Stimulated activated CD4-positive, alpha-beta T cell treated with anti-CD3 and anti-CD28 coated beads, Interleukin-2, amount 100 ng/mL, for 24 hours (primary cell): ENCODE data around the gene GREB1.

Source experiments
- DNase-seq, 2 donors: peaks; one replicate each; pipeline ENCODE4 v3.0.0-alpha.2; 2020

The GREB1 gene

GRCh38 chr2:11560806-11561205, 27.0 kb downstream of the GREB1 start:
- no peak for DNase-seq

- no peak for DNase-seq
Observed at GRCh38 chr2:11562011-11562410, 28.2 kb downstream of the GREB1 start.

- DNase-seq = no peak
Observed at GRCh38 chr2:11562476-11562875, 28.6 kb downstream of the GREB1 start.

- DNase-seq = no peak
Observed at GRCh38 chr2:11563784-11564666, 30.2 kb downstream of the GREB1 start.

- DNase-seq = no peak
Observed at GRCh38 chr2:11564816-11565567, 31.1 kb downstream of the GREB1 start.

- no peak for DNase-seq
Observed at GRCh38 chr2:11566383-11566782, 32.5 kb downstream of the GREB1 start.

- DNase-seq = no peak
Observed at GRCh38 chr2:11567631-11568031, 33.8 kb downstream of the GREB1 start.

GRCh38 chr2:11568436-11568835, 34.6 kb downstream of the GREB1 start:
- no peak for DNase-seq

- no peak for DNase-seq
Observed at GRCh38 chr2:11569636-11570035, 35.8 kb downstream of the GREB1 start.

GRCh38 chr2:11571170-11571569, 37.3 kb downstream of the GREB1 start:
- DNase-seq = no peak

- no peak for DNase-seq
Observed at GRCh38 chr2:11572996-11573395, 39.2 kb downstream of the GREB1 start.

- DNase-seq = no peak
Observed at GRCh38 chr2:11573418-11574175, 39.8 kb downstream of the GREB1 start.

- DNase-seq = no peak
Observed at GRCh38 chr2:11574176-11575046, 40.6 kb downstream of the GREB1 start.

- no peak for DNase-seq
Observed at GRCh38 chr2:11576398-11576797, 42.6 kb downstream of the GREB1 start.

GRCh38 chr2:11577101-11577883, 43.4 kb downstream of the GREB1 start:
- DNase-seq = no peak

- DNase-seq = no peak
Observed at GRCh38 chr2:11578081-11578948, 44.5 kb downstream of the GREB1 start.

GRCh38 chr2:11578986-11579774, 45.3 kb downstream of the GREB1 start:
- DNase-seq = no peak

- no peak for DNase-seq
Observed at GRCh38 chr2:11579867-11580659, 46.2 kb downstream of the GREB1 start.

GRCh38 chr2:11580697-11581096, 46.9 kb downstream of the GREB1 start:
- no peak for DNase-seq
